Measurements from ENCODE around the gene NUP205.

- no peak for TF ChIP-seq EZH2 (IDR thresholded peaks at IDR 0.05; ENCODE audit: borderline replicate concordance, low read depth, low read length, severe bottlenecking)
- peak; percentile 67 for TF ChIP-seq CTCF (IDR thresholded peaks at IDR 0.05; ENCODE audit: borderline replicate concordance, extremely low read depth, low read length, poor library complexity, severe bottlenecking)
These were observed 45.4 kb upstream of the NUP205 start for GRCh38 chr7:135512135-135512887.

Data from DND-41 (cell line).